Endothelial cell of hepatic sinusoid (primary cell): ENCODE results near the gene TBXA2R.

Experiments used
- in situ Hi-C: cut with HindIII; loops from 2 replicates; pipeline ENCODE4 v1.10.0; 2017; ENCODE audit warnings: low sequenced_read_pairs

Gene TBXA2R

GRCh38 chr19:3608079-3608641, 1.5 kb upstream of the TBXA2R start:
- in situ Hi-C loops: no loop called here

DNA sequence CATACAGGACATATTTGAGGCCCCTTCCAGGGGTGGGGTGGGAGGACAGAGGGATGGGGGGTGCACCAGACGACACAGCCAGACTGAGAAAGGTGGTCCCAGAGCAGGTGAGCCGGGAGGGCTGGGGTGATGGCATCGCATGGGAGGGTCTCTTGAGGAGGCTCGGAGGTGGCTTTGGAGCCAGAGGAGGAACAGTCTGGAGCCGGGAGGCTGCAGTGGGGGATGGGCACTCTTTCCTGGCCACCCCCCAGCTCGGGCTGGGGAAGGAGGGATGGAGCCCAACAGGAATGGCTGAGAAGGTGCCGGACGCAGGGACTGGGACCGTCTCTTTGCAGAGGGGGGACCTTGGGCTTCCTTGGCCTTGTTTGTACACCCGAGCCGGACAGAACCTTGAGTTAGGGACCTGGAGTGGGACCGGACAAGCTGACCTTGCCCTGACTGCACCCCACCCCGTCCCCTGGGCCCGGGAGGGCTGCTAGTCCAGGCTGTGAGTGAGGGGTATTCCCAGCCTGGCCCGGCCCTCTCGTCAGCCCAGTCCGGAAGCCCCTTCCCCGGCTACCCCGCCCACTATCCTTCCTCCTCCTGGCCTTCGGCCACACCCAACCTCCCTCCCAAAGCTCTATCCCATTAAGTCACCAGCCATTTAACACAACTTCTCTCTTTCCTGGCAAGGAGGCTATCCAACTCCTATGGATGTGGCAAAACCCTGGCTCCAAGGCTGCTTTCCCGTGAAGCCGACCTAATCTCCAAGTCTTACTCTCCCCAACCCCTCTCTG, 816 bp upstream of the TBXA2R start:
- in situ Hi-C loops: no loop called here

GRCh38 chr19:3606174-3606689, 443 bp downstream of the TBXA2R start:
- in situ Hi-C loops: no loop called here

- in situ Hi-C loops: no loop called here
Observed at GRCh38 chr19:3605770-3606169, 905 bp downstream of the TBXA2R start.

DNA sequence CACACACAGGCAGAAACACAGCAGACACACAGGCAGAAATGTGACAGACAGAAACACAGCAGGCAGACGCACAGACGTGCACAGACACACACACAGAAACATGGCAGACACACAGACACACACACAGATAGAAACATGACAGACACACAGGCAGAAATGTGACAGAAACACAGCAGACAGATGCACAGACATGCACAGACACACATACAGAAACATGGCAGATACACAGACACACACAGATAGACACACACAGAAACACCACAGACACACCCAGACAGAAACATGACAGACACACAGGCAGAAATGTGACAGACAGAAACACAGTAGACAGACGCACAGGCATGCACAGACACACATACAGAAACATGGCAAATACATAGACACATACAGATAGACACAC, 1.3 kb downstream of the TBXA2R start:
- in situ Hi-C loops: no loop called here

DNA sequence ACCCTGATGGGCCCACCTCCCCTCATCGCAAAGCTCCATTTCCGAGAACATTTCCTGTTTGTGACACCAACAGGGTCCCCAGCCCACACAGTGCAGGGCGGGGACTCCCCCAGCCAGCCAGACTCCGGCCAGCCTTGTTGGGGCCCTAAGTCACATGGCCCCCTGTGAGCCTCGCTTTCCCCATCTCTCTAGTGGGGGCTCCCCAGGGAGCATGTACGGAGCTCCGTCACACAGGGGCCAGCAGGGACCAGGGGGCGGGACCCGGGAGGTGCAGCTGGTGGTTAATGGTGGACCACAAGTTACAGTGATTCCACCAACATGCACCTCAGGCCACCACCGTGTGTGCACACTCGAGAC, 1.7 kb downstream of the TBXA2R start:
- in situ Hi-C loops: no loop called here

- in situ Hi-C loops: no loop called here
Observed at GRCh38 chr19:3604227-3604986, 2.3 kb downstream of the TBXA2R start.

GRCh38 chr19:3603121-3603811, 3.4 kb downstream of the TBXA2R start:
- in situ Hi-C loops: no loop called here

DNA sequence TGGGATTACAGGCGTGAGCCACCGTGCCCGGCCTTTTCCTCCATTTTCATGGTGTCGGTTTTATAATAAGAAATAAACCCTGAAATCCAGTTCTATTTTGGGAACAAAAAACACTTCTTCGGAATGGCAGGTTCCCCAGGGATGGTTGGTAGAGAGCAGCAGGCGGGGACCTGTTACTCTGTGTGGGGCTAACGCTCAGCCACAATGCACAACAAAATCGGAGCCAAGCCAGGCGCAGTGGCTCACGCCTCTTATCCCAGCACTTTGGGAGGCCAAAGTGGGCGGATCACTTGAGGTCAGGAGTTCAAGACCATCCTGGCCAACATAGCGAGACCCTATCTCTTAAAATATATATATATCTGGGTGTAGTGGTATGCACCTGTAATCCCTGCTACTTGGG, 5.7 kb downstream of the TBXA2R start:
- in situ Hi-C loops: no loop called here

GRCh38 chr19:3599776-3600187, 6.9 kb downstream of the TBXA2R start:
- in situ Hi-C loops: no loop called here

- in situ Hi-C loops: no loop called here
Observed at GRCh38 chr19:3595521-3596061, 11.1 kb downstream of the TBXA2R start.

DNA sequence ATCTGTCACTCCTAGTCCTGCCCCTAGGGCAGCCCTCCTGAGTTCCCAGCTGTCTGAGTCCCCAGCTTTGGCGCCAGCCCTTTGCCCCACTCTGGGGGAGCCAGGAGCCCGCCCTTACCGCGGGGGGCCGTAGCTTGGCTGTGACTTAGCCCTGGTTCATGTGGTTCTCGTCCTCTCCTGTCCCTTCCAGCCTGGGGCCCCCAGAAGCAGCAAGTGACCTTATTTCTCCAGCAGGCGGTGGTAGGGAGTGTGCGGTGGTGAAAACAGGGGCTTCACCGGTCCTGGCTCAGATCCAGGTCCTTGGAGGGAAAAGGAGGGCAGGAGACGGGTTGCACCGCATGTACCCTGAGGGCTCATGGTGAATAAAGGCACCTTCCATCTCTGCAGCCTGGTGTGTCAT, 13.5 kb downstream of the TBXA2R start:
- in situ Hi-C loops: no loop called here

DNA sequence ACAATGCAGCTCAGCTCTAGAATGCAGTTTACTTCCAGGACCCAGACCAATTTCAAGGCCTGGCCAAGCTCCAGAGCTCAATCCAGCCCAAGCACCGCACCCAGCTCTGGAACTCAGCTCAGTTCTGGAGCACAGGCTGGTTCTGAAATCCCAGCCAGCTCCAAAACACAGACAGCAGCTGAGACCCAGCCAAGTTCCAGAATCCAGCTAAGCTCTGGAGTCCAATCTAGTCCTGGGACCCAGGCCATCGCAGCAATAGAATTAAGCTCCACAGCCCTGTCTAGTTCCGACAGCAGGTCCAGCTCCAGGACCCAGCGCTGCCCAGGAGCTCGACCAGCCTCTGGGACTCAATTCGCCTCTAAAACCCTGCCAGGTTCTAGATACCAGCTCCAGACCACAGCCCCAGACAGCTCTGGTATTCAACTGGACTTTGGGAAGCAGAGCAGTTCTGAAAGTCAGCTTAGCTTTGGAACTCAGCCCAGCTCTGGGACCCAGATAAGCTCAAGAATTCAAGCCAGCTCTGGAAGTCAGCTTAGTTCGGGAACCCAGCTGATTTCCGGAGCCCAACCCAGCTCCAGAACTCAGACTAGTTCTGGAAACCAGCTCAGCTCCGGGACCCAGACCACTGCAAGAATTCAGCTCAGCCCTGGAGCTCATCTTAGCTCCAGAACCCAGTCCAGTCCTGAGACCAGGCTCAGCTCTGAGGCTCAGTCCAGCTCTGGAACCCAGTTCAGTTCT, 14.6 kb downstream of the TBXA2R start:
- in situ Hi-C loops: no loop called here

- in situ Hi-C loops: no loop called here
Observed at GRCh38 chr19:3590991-3591659, 15.6 kb downstream of the TBXA2R start.

DNA sequence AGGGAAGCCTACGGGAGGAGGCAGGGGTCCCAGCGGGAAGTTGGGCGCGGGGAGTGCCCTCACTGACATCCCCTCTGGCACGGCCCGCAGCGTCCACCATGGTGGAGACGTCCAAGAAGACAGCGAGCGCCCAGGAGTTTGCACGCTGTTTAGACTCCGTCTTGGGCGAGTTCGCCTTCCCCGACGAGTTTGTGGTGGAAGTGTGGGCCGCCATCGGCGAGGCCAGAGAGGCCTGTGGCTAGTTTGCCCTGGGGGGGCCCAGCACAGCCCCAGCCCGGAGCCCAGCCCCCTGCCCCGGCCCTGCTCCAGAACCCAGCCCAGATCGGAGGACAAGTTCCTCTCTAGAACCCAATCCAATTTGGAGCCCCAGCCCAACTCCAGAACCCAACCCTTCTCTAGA, 16.7 kb downstream of the TBXA2R start:
- in situ Hi-C loops: no loop called here

- in situ Hi-C loops: no loop called here
Observed at GRCh38 chr19:3589439-3589838, 17.2 kb downstream of the TBXA2R start.

- in situ Hi-C loops: no loop called here
Observed at GRCh38 chr19:3586707-3587346, 19.8 kb downstream of the TBXA2R start.

- in situ Hi-C loops: no loop called here
Observed at GRCh38 chr19:3586127-3586626, 20.5 kb downstream of the TBXA2R start.
